Liver (tissue), 3 donors: ENCODE results near the gene SYCN.

Experiments used
- GABPA ChIP-seq, 2 donors: IDR thresholded peaks in 1 of 2; conservative IDR thresholded peaks in 1 of 2; 2 replicates each; pipeline ENCODE4 v1.6.1; 2016; ENCODE audit warnings: antibody characterized with exemption in 2 of 2, mild to moderate bottlenecking in 1 of 2, moderate library complexity in 1 of 2
- HNF4G ChIP-seq: IDR thresholded peaks from 2 replicates; pipeline ENCODE4 v1.6.1; 2016; ENCODE audit warnings: antibody characterized with exemption
- JUND ChIP-seq, 2 donors: IDR thresholded peaks; 2 replicates each; pipeline ENCODE4 v1.6.1; 2016; ENCODE audit warnings: antibody characterized with exemption in 2 of 2
- RAD21 ChIP-seq, 2 donors: IDR thresholded peaks; 2 replicates each; pipeline ENCODE4 v1.6.1; 2016; ENCODE audit warnings: antibody characterized with exemption in 2 of 2, mild to moderate bottlenecking in 2 of 2
- REST ChIP-seq: IDR thresholded peaks from 2 replicates; pipeline ENCODE4 v1.6.1; 2016; ENCODE audit warnings: antibody characterized with exemption, mild to moderate bottlenecking
- SP1 ChIP-seq: IDR thresholded peaks from 2 replicates; pipeline ENCODE4 v1.6.1; 2018; ENCODE audit warnings: antibody characterized with exemption, mild to moderate bottlenecking
- TF ChIP-seq, protein P1 (sequence below): fragments of 150-350 bp; IDR thresholded peaks from 2 replicates; pipeline ENCODE4 v1.5.1; 2017; ENCODE audit warnings: improper control_type of control experiment, low read depth, low read length; ENCODE audit not compliant: missing input control
- TF ChIP-seq, protein P2 (sequence below): IDR thresholded peaks from 2 replicates; pipeline ENCODE4 v1.6.1; 2016; ENCODE audit warnings: antibody characterized with exemption
- TF ChIP-seq, protein P3 (sequence below): IDR thresholded peaks from 2 replicates; pipeline ENCODE4 v1.6.1; 2016; ENCODE audit warnings: antibody characterized with exemption
- donor health status: healthy.
- donor health status: healthy.

DNA sequence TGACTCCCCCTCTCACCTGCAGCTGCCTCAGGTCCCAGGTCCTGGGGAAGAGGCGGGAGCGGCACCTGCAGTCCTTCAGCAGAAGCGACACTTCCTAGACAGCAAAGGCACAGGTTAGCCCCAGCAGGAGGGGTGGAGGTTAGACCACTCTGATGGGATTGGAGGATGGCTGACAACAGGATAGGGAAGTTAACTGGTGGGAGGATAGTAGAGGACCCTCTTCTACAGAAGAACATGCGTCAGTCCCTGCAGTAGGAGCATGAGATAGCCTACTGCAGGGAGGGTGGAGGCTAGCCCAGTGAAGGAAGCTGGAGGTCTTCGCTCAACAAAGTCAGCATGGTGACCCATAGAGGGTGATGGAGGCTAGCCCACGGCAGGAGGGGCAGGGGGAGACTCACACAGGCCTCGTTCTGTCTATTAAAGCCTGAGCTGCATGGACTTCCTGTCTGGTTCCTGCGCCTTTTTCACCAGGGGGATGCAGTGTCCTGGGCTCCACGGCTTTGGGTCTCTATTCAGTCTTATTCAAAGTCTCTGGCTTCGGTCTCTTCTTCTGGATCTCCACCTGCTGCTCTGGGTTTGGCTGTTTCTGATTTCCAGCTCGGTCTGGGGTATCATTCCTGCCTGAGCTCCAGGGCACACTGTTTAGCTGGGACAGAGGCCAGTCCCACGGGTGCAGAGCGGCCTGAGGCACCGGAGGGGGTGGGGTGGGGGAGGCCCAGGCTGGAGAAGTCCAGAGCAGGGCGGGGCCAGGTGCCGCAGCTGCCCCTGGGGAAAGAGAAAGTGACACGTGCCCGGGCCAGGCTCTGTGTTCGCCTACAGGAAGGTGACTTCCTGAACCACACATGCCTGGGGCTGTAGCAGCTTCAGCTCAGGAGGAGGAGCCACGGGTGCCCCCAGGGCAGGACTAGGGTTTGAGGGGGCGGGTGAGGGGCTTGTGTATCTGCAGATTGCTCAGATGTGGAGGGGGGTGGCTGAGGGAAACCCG is 33.4 kb upstream of the SYCN start:
- TF ChIP-seq, protein P1, sequence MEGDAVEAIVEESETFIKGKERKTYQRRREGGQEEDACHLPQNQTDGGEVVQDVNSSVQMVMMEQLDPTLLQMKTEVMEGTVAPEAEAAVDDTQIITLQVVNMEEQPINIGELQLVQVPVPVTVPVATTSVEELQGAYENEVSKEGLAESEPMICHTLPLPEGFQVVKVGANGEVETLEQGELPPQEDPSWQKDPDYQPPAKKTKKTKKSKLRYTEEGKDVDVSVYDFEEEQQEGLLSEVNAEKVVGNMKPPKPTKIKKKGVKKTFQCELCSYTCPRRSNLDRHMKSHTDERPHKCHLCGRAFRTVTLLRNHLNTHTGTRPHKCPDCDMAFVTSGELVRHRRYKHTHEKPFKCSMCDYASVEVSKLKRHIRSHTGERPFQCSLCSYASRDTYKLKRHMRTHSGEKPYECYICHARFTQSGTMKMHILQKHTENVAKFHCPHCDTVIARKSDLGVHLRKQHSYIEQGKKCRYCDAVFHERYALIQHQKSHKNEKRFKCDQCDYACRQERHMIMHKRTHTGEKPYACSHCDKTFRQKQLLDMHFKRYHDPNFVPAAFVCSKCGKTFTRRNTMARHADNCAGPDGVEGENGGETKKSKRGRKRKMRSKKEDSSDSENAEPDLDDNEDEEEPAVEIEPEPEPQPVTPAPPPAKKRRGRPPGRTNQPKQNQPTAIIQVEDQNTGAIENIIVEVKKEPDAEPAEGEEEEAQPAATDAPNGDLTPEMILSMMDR, result no peak
- TF ChIP-seq, protein P2, sequence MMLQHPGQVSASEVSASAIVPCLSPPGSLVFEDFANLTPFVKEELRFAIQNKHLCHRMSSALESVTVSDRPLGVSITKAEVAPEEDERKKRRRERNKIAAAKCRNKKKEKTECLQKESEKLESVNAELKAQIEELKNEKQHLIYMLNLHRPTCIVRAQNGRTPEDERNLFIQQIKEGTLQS, result no peak
- no peak for TF ChIP-seq REST
- TF ChIP-seq, protein P3, sequence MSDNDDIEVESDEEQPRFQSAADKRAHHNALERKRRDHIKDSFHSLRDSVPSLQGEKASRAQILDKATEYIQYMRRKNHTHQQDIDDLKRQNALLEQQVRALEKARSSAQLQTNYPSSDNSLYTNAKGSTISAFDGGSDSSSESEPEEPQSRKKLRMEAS, result no peak
- no peak for TF ChIP-seq HNF4G
- TF ChIP-seq GABPA (IDR thresholded peaks at IDR 0.05 in 1 of 2, conservative IDR thresholded peaks at IDR 0.05 in 1 of 2), result no peak
- no peak for TF ChIP-seq JUND (IDR thresholded peaks at IDR 0.05)
- no peak for TF ChIP-seq RAD21 (IDR thresholded peaks at IDR 0.05)
- peak; percentile 33 for TF ChIP-seq SP1
